GM18858 (cell line): ENCODE data around the gene ESYT1.

Experiments used
- ATAC-seq: cut with Tn5 transposase; IDR thresholded peaks from one replicate; pipeline ENCODE4 v1.9.1; 2021; ENCODE audit not compliant: unreplicated experiment

Gene ESYT1

GRCh38 chr12:56186957-56187356 is 58.9 kb downstream of the ESYT1 start:
- no peak for ATAC-seq

GRCh38 chr12:56188131-56188777 is 60.2 kb downstream of the ESYT1 start:
- no peak for ATAC-seq

DNA sequence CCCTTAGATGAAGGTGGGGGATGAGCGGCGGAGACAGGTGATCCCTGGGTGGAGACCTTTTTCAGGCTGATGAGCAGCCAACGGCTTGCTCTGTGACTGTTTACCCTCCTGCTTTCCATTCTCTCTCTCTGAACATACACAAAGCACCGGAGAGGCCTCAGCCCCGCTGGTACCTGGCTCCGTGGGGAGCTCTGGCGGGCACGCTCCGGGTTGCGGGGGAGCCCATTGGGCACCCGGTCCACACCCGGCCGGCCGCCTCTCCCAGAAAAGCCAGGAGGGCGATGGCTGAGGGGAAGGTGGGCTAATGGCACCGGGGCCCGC is 60.7 kb downstream of the ESYT1 start:
- no peak for ATAC-seq

DNA sequence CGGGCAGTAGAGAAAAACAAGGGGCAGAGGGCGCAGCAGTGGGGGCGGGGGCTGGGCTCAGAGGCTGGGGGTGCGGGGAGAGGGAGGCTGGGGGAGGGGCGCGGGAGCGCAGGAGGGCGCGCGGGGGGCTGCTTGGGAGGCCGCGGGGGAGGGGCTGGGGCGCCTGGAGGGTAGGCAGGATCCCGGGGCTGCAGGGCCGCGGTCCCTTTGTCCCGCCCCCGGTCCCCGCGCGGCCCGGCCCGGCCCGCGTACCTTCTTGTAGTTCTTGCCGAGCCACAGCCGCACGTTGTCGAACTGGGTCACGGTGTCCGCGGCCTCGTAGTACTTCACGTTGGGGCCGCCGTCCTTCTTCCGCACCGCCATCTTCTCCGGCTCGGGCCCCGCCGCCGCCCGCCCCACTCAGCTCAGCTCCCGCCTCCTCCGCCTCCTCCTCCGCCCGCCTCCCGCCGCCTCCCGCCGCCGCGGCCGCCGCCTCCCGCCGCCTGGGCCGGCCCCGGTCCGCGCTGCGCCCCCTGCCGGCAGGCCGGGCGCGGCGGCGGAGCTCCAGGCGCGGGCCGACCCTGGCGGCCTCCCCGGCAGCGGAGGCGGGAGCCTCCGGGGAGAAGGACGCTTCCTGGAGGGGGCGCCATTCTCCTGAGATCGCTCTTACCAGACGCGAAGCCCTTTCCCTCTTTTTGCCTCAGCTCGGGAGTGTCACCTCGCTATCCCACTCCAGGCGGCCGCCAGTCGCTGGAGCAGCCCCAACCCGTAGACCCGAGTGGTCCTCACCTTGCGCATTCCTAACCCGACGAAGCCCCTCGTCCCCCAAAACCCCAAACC is 61.2 kb downstream of the ESYT1 start, which contains the start of gene SMARCC2:
SMARCC2 (minus strand) TSS at position 385 of the 819 bp plus-strand sequence; CDS start at position 363, 22 bp downstream.
- ATAC-seq = no peak

DNA sequence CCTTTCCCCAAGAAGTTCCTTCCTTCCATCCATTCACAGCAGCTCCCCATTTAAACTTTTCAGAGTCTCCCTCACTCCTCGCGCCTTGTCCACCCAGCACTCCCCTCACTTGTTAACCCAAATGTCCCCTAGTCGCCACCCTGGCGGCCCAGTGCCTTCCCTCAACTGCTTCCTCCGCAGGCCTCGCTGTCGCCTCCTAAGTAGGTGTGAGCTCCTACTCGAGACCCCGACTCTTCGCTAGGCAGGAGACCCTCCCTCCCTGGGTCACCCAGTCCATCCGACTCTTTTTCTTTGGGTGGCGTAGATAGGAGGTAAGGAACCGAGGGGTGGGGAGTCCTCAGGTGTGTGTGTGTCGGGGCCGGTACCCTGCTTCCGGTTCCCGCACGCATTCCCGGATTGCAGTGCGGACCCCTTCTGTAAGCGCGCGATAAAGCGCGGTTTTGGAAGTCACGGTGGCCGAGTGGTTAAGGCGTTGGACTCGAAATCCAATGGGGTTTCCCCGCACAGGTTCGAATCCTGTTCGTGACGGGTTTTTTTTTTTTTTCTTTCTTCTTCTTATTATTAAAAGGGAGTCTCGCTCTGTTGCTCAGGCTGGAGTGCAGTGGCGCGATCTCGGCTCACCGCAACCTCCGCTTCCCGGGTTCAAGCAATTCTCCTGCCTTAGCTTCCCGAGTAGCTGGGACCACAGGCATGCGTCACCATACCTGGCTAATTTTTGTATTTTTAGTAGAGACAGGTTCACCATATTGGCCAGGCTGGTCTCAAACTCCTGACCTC is 62.0 kb downstream of the ESYT1 start:
- ATAC-seq = no peak

- ATAC-seq = no peak
Observed at GRCh38 chr12:56190695-56191155, 62.7 kb downstream of the ESYT1 start.

GRCh38 chr12:56192582-56192981 is 64.5 kb downstream of the ESYT1 start:
- no peak for ATAC-seq

- ATAC-seq = no peak
Observed at GRCh38 chr12:56193025-56193578, 65.0 kb downstream of the ESYT1 start.
